SH-SY5Y (cell line): ENCODE measurements around the gene RC3H2.

Experiments
- GATA2 ChIP-seq: IDR thresholded peaks from 2 replicates; pipeline ENCODE4 v1.6.1; 2011; ENCODE audit warnings: mild to moderate bottlenecking, low read depth, low read length
- GATA3 ChIP-seq: IDR thresholded peaks from 2 replicates; pipeline ENCODE4 v1.6.1; 2011; ENCODE audit warnings: low read depth, mild to moderate bottlenecking, low read length, moderate library complexity

GRCh38 chr9:122918310-122918709 lies 13.2 kb upstream of the RC3H2 start:
- TF ChIP-seq GATA2 (no peak), GATA3 (no peak)
